HepG2 (cell line): Measurements from ENCODE around the gene CHKB. TPM values are rescaled to one million over a fixed set of nuclear protein-coding genes. Genes with fewer than 3 reads are reported as not detected.

Experiments
- ARNT2 ChIP-seq: sonication (generic); formaldehyde crosslinking; IDR thresholded peaks from 2 replicates; pipeline ENCODE4 v1.8.0; 2022; ENCODE audit warnings: mild to moderate bottlenecking, low read depth, missing genetic modification reagents, moderate library complexity
- DNMT3B ChIP-seq: conservative IDR thresholded peaks from 2 replicates; pipeline ENCODE4 v1.6.1; 2016; ENCODE audit warnings: missing biosample characterization, control low read depth
- GABPB1 ChIP-seq: IDR thresholded peaks from 2 replicates; pipeline ENCODE4 v1.6.1; 2016; ENCODE audit warnings: mild to moderate bottlenecking, missing genetic modification reagents, moderate library complexity, missing compliant biosample characterization
- HOXA3 ChIP-seq: sonication (generic); formaldehyde crosslinking; IDR thresholded peaks from 2 replicates; pipeline ENCODE4 v1.5.0; 2020; ENCODE audit warnings: missing genetic modification reagents
- NR2F6 ChIP-seq, 2 experiments: IDR thresholded peaks; 2 replicates each; pipeline ENCODE4 v1.6.1; 2016; ENCODE audit warnings: antibody characterized with exemption in 1 of 2, mild to moderate bottlenecking in 1 of 2
- SP1 ChIP-seq, 2 experiments: fragments of 450-650 bp in 1 of 2; sonication (generic) in 1 of 2; formaldehyde crosslinking in 1 of 2; IDR thresholded peaks; 2 replicates each; pipeline versions ENCODE4 v1.4.0 to v1.6.1; 2016 to 2020; ENCODE audit warnings: missing genetic modification reagents in 1 of 2
- TOPORS ChIP-seq: sonication (generic); formaldehyde crosslinking; IDR thresholded peaks from 2 replicates; pipeline ENCODE4 v1.8.0; 2023; ENCODE audit warnings: mild to moderate bottlenecking, missing genetic modification reagents
- YY1 ChIP-seq: IDR thresholded peaks from 2 replicates; pipeline ENCODE4 v1.6.1; 2011; ENCODE audit warnings: low read length, low read depth, moderate library complexity, mild to moderate bottlenecking; ENCODE audit not compliant: insufficient read depth, insufficient replicate concordance
- ZNF407 ChIP-seq: sonication (generic); formaldehyde crosslinking; IDR thresholded peaks from one replicate; pipeline ENCODE4 v1.5.1; 2020; ENCODE audit warnings: mild to moderate bottlenecking, missing genetic modification reagents; ENCODE audit errors: not compliant biosample characterization
- ZNF605 ChIP-seq: sonication (generic); formaldehyde crosslinking; IDR thresholded peaks from 2 replicates; pipeline ENCODE4 v1.8.0; 2022; ENCODE audit warnings: mild to moderate bottlenecking, missing genetic modification reagents
- ZNF710 ChIP-seq: sonication (generic); formaldehyde crosslinking; IDR thresholded peaks from 2 replicates; pipeline ENCODE4 v1.5.0; 2020; ENCODE audit warnings: mild to moderate bottlenecking, missing genetic modification reagents, borderline replicate concordance
- polyA plus RNA-seq, 8 experiments: library from polyadenylated mRNA; depleted of rRNA in 3 of 8; stranded (reverse) in 7 of 8; unstranded in 1 of 8; fragments of >200 nt; fragmentation: Illumina TruSeq in 4 of 8; extraction: Trizol in 4 of 8; gene quantifications; 2 replicates each; pipeline versions ENCODE4 v1.2.1 to v1.2.3, GENCODE V29; 2011 to 2016; ENCODE audit warnings: low read depth in 4 of 8, missing spikeins in 1 of 8, mixed read lengths in 1 of 8; ENCODE audit not compliant: insufficient read depth in 1 of 8
- total RNA-seq, 5 experiments: library from RNA; depleted of rRNA; stranded (reverse); fragments of >200 nt; fragmentation: Illumina TruSeq; extraction: Trizol; gene quantifications; 2 replicates each; pipeline ENCODE4 v1.2.3, GENCODE V29; 2016; ENCODE audit warnings: low read depth in 1 of 5
- TF ChIP-seq, protein P1 (sequence below): sonication (generic); formaldehyde crosslinking; IDR thresholded peaks from 2 replicates; pipeline ENCODE4 v1.4.0; 2020; ENCODE audit warnings: mild to moderate bottlenecking, missing genetic modification reagents, borderline replicate concordance

The CHKB gene
- total and polyA plus RNA-seq, 2 of the 13 experiments (the other 11 are each of a cell fraction or from before 2014, with no cell fraction given): 24.5 to 42.7 TPM

DNA sequence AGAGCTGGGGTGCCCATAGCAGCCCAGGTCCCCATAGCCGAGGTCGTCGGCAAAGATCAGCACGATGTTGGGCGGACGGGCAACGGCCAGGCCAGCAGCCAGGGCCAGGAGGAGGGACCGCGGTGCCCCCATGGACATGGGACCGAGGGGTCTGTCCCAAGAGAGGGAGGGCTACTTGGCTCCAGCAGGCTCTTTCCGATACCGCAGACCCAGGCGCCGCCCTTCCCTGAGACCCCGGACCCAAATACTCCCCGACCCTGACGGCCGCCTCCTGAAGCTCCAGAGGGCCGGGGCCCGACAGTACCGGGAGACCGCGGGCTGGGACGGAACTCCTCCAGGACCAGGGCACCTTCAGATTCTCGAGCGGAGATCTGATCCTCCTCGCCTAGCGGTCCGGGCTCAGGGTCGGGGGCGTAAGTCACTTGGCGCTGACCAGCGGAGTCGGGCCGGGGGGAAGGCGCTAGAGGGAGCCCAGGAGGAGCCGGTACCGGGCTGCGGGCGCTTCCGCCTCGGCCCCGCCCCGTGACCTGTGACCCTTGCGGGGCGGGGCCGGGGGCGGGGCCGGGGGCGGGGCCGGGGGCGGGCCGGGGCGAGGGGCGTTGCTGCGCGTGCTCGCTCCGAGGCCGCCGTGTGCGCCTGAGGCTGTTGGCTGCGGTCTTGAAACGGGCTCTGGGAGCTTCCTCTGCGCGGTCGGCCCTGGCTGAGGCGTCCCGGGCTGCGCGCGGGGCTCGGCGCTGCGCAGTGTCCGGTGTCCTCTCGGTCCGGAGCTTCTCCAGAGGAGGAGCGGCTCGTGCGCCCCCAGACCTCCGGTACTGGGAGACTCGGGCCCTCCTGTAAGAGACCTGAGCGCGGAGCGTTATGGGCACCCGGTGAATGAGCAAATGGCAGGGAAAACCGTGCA is 45.2 kb upstream of the CHKB start, which contains the start of gene ARSA (continued):
- peak; percentile 28; the same call in 1 of the 2 replicates for TF ChIP-seq ZNF710 (CRISPR knock-in tag)
- TF ChIP-seq ARNT2: no peak; the same call in 1 of the 2 replicates
- TF ChIP-seq HOXA3 (CRISPR knock-in tag): peak; percentile 49; the same call in 1 of the 2 replicates
- TF ChIP-seq ZNF605 (CRISPR knock-in tag): peak; percentile 43; the same call in 1 of the 2 replicates
- TF ChIP-seq DNMT3B (CRISPR knock-in tag): no peak
- TF ChIP-seq NR2F6 (IDR thresholded peaks at IDR 0.05): peak; percentile 61
- peak; percentile 90 for TF ChIP-seq NR2F6 (CRISPR knock-in tag; IDR thresholded peaks at IDR 0.05)
- peak; percentile 77 for TF ChIP-seq GABPB1 (CRISPR knock-in tag)
- TF ChIP-seq SP1 (IDR thresholded peaks at IDR 0.05): no peak
- peak; percentile 54 for TF ChIP-seq SP1 (CRISPR knock-in tag; IDR thresholded peaks at IDR 0.05)
- TF ChIP-seq, protein P1, sequence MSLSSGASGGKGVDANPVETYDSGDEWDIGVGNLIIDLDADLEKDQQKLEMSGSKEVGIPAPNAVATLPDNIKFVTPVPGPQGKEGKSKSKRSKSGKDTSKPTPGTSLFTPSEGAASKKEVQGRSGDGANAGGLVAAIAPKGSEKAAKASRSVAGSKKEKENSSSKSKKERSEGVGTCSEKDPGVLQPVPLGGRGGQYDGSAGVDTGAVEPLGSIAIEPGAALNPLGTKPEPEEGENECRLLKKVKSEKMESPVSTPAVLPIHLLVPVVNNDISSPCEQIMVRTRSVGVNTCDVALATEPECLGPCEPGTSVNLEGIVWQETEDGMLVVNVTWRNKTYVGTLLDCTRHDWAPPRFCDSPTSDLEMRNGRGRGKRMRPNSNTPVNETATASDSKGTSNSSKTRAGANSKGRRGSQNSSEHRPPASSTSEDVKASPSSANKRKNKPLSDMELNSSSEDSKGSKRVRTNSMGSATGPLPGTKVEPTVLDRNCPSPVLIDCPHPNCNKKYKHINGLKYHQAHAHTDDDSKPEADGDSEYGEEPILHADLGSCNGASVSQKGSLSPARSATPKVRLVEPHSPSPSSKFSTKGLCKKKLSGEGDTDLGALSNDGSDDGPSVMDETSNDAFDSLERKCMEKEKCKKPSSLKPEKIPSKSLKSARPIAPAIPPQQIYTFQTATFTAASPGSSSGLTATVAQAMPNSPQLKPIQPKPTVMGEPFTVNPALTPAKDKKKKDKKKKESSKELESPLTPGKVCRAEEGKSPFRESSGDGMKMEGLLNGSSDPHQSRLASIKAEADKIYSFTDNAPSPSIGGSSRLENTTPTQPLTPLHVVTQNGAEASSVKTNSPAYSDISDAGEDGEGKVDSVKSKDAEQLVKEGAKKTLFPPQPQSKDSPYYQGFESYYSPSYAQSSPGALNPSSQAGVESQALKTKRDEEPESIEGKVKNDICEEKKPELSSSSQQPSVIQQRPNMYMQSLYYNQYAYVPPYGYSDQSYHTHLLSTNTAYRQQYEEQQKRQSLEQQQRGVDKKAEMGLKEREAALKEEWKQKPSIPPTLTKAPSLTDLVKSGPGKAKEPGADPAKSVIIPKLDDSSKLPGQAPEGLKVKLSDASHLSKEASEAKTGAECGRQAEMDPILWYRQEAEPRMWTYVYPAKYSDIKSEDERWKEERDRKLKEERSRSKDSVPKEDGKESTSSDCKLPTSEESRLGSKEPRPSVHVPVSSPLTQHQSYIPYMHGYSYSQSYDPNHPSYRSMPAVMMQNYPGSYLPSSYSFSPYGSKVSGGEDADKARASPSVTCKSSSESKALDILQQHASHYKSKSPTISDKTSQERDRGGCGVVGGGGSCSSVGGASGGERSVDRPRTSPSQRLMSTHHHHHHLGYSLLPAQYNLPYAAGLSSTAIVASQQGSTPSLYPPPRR (CRISPR knock-in tag): peak; percentile 26; the same call in 1 of the 2 replicates
- TF ChIP-seq ZNF407 (CRISPR knock-in tag): peak; percentile 53
- 0 out of 2 replicates have a peak, but pooled peaks have one; percentile 44 for TF ChIP-seq TOPORS
- no peak for TF ChIP-seq YY1
